K562 (cell line): ENCODE measurements around the gene BCAP31. TPM values are rescaled to one million over a fixed set of nuclear protein-coding genes. Genes with fewer than 3 reads are reported as not detected.

Source experiments
- ATAC-seq: fragments of 200-7000 bp; cut with Tn5 transposase; 3 replicates; pipeline ENCODE4 v1.9.1; 2020; ENCODE audit warnings: moderate library complexity
- BruUV-seq: library from RNA; stranded (reverse); fragments of 400-500 nt; replicated peaks from 2 replicates; lab custom pipeline; 2021; lab: Mats Ljungman, UMichigan
- CTCF ChIA-PET: fragments of 300-600 bp; formaldehyde crosslinking; extraction: SDS; loops from one replicate; lab custom pipeline; 2021; ENCODE audit warnings: low intra/inter-chr PET ratio; lab: Yijun Ruan, JAX
- POLR2A ChIA-PET: fragments of 300-600, 350-650 bp; sonication (Branson Sonifier 250); formaldehyde crosslinking; extraction: SDS; loops from one replicate; lab custom pipeline; 2021; ENCODE audit warnings: antibody characterized with exemption, inconsistent platforms; lab: Yijun Ruan, JAX
- DNase-seq, 4 experiments: peaks; one replicate each; pipeline versions ENCODE4 v3.0.0 to v3.0.0-alpha.2; 2011 to 2018; ENCODE audit warnings: low spot score in 3 of 4, mixed read lengths in 3 of 4; ENCODE audit errors: extremely low read depth in 1 of 4
- FAIRE-seq: peaks from 2 replicates; lab custom pipeline; 2011; peaks lifted over from hg19 to GRCh38; lab: Jason Lieb, UNC
- H2AFZ ChIP-seq: 2 replicates; pipeline ENCODE4 v1.6.0; 2011; ENCODE audit warnings: low read depth, low read length, control low read depth, inconsistent platforms
- H3K27ac ChIP-seq: fragments of 200-600 bp; 3 replicates; pipeline ENCODE4 v1.8.0; 2011; ENCODE audit warnings: low read depth, mild to moderate bottlenecking, control low read depth, inconsistent platforms, low read length, moderate library complexity, mixed read lengths; ENCODE audit errors: extremely low read depth
- H3K27me3 ChIP-seq, 2 experiments: fragments of 300-600 bp in 1 of 2; 2 replicates in 1 of 2; 3 replicates in 1 of 2; pipeline versions ENCODE4 v1.6.0 to v1.8.0; 2011; ENCODE audit warnings: inconsistent platforms in 2 of 2, low read length in 2 of 2, mild to moderate bottlenecking in 1 of 2, mixed read lengths in 1 of 2, moderate library complexity in 1 of 2; ENCODE audit not compliant: control insufficient read depth in 2 of 2, insufficient read depth in 2 of 2
- H3K36me3 ChIP-seq: fragments of 300-600 bp; 3 replicates; pipeline ENCODE4 v1.8.0; 2011; ENCODE audit warnings: mild to moderate bottlenecking, low read length, inconsistent platforms; ENCODE audit not compliant: control insufficient read depth, insufficient read depth
- H3K4me1 ChIP-seq, 2 experiments: fragments of 200-600 bp in 1 of 2; replicated peaks in 1 of 2; 2 replicates in 1 of 2; 3 replicates in 1 of 2; pipeline versions ENCODE4 v1.5.1 to v1.8.0; 2011; ENCODE audit warnings: inconsistent platforms in 2 of 2, low read length in 2 of 2, mild to moderate bottlenecking in 1 of 2, mixed read lengths in 1 of 2, moderate library complexity in 1 of 2; ENCODE audit not compliant: control insufficient read depth in 2 of 2, insufficient read depth in 2 of 2
- H3K4me2 ChIP-seq: 2 replicates; pipeline ENCODE4 v1.6.1; 2011; ENCODE audit warnings: low read length, control low read depth, inconsistent platforms, mixed read lengths; ENCODE audit not compliant: insufficient read depth
- H3K4me3 ChIP-seq: fragments of 200-600 bp; sonication (generic), shearing (Covaris generic); 2 replicates; pipeline ENCODE4 v1.5.1; 2016; ENCODE audit warnings: control low read depth, inconsistent platforms
- H3K79me2 ChIP-seq: fragments of 200-600 bp; 3 replicates; pipeline ENCODE4 v1.8.0; 2011; ENCODE audit warnings: low read length, inconsistent platforms; ENCODE audit not compliant: control insufficient read depth, insufficient read depth
- H3K9ac ChIP-seq, 2 experiments: 2 replicates each; pipeline versions ENCODE4 v1.6.0 to v1.6.1; 2011; ENCODE audit warnings: low read depth in 2 of 2, low read length in 2 of 2, control low read depth in 1 of 2, inconsistent platforms in 1 of 2, mild to moderate bottlenecking in 1 of 2, mixed read lengths in 1 of 2; ENCODE audit not compliant: insufficient read depth in 1 of 2
- H3K9me1 ChIP-seq: one replicate; pipeline ENCODE4 v1.6.0; 2011; ENCODE audit warnings: inconsistent platforms, mild to moderate bottlenecking, low read length, moderate library complexity; ENCODE audit not compliant: control insufficient read depth, insufficient read depth
- H3K9me3 ChIP-seq: replicated peaks from 2 replicates; pipeline ENCODE4 v1.5.1; 2011; ENCODE audit warnings: low read depth, low read length, inconsistent platforms; ENCODE audit not compliant: control insufficient read depth, insufficient read depth
- H4K20me1 ChIP-seq: replicated peaks from 2 replicates; pipeline ENCODE4 v1.6.1; 2011; ENCODE audit warnings: low read length, inconsistent platforms, mixed read lengths; ENCODE audit not compliant: control insufficient read depth, insufficient read depth
- FOSL1 ChIP-seq: fragments of 200-800 bp; sonication (Bioruptor generic); conservative IDR thresholded peaks from 2 replicates; pipeline ENCODE4 v1.6.1; 2016; ENCODE audit warnings: missing genetic modification characterization, missing compliant biosample characterization
- HDAC1 ChIP-seq, 2 experiments: fragments of 450-650 bp; IDR thresholded peaks; 2 replicates each; pipeline ENCODE4 v1.6.1; 2016 to 2017; ENCODE audit warnings: inconsistent platforms in 1 of 2, mild to moderate bottlenecking in 1 of 2, moderate library complexity in 1 of 2
- NFIC ChIP-seq: fragments of 450-650 bp; IDR thresholded peaks from 2 replicates; pipeline ENCODE4 v1.6.1; 2017; ENCODE audit warnings: mild to moderate bottlenecking, inconsistent platforms
- PHF8 ChIP-seq: fragments of 200-600 bp; sonication (generic); IDR thresholded peaks from 2 replicates; pipeline ENCODE4 v1.6.1; 2012; ENCODE audit warnings: mixed run types, mild to moderate bottlenecking, inconsistent platforms, low read length, moderate library complexity, borderline replicate concordance
- SPI1 ChIP-seq: IDR thresholded peaks from 2 replicates; pipeline ENCODE4 v1.6.1; 2011; ENCODE audit warnings: low read depth, low read length, control low read depth, borderline replicate concordance
- TARDBP ChIP-seq: fragments of 450-650 bp; IDR thresholded peaks from 2 replicates; pipeline ENCODE4 v1.6.1; 2016
- ZNF507 ChIP-seq: conservative IDR thresholded peaks from 2 replicates; pipeline ENCODE4 v1.6.1; 2017; ENCODE audit warnings: missing genetic modification characterization, missing compliant biosample characterization
- ZNF57 ChIP-seq: fragments of 450-650 bp; formaldehyde crosslinking; IDR thresholded peaks from 2 replicates; pipeline ENCODE4 v1.4.0; 2020; ENCODE audit warnings: mild to moderate bottlenecking, moderate library complexity
- WGBS: fragments of 100-300 bp; shearing (Covaris generic); methylation state at CpG from one replicate; pipeline ENCODE4 v1.1.6; 2016; ENCODE audit warnings: low coverage, mixed read lengths; ENCODE audit not compliant: insufficient coverage; ENCODE audit errors: missing lambda C conversion rate; 5-methylcytosine and 5-hydroxymethylcytosine counted together
- in situ Hi-C: fragments of 300-500 bp; cut with MboI; formaldehyde crosslinking; loops from 4 replicates; pipeline ENCODE4 v1.15.0; 2018; ENCODE audit warnings: inconsistent platforms, mixed read lengths
- intact Hi-C: fragments of 100-400 bp; cut with micrococcal nuclease; formaldehyde crosslinking; loops from 2 replicates; pipeline ENCODE4 v1.14.2; 2022
- polyA plus RNA-seq, 8 experiments: library from polyadenylated mRNA; depleted of rRNA in 4 of 8; stranded (reverse) in 5 of 8; unstranded in 3 of 8; fragments of >200 nt; fragmentation: Nextera tagmentation in 2 of 8; fragmentation: Illumina TruSeq in 1 of 8; extraction: Ambion mirVana in 2 of 8; extraction: Trizol in 1 of 8; gene quantifications; 2 replicates each; pipeline versions ENCODE4 v1.2.1 to v1.2.3, GENCODE V29; 2011 to 2014; ENCODE audit warnings: inconsistent platforms in 1 of 8, missing spikeins in 1 of 8
- total RNA-seq, 7 experiments: library from RNA; depleted of rRNA in 6 of 7; stranded (reverse); fragments of >200 nt in 6 of 7; fragmentation: Illumina TruSeq in 2 of 7; extraction: Trizol in 2 of 7; gene quantifications; 2 replicates each; pipeline versions ENCODE4 v1.2.1 to v1.2.3, GENCODE V29; 2011 to 2021; ENCODE audit warnings: low replicate concordance in 1 of 7
- TF ChIP-seq, protein P1 (sequence below), 2 experiments: fragments of 450-650 bp in 1 of 2; sonication (generic) in 1 of 2; formaldehyde crosslinking in 1 of 2; IDR thresholded peaks in 1 of 2; conservative IDR thresholded peaks in 1 of 2; 2 replicates each; pipeline versions ENCODE4 v1.6.1 to v1.8.1; 2016 to 2023; ENCODE audit warnings: mild to moderate bottlenecking in 2 of 2, moderate library complexity in 2 of 2, inconsistent platforms in 1 of 2, missing genetic modification reagents in 1 of 2
- TF ChIP-seq, protein P2 (sequence below): fragments of 450-650 bp; IDR thresholded peaks from 2 replicates; pipeline ENCODE4 v1.7.0; 2016; ENCODE audit warnings: borderline replicate concordance
- TF ChIP-seq, protein P3 (sequence below): fragments of 200-800 bp; sonication (Bioruptor generic); IDR thresholded peaks from 2 replicates; pipeline ENCODE4 v1.6.1; 2016; ENCODE audit warnings: missing genetic modification characterization, missing compliant biosample characterization

The BCAP31 gene
- total and polyA plus RNA-seq, 9 of the 15 experiments (the other 6 are each of a cell fraction or from before 2014, with no cell fraction given), result 156 to 683 (median 188) TPM

DNA sequence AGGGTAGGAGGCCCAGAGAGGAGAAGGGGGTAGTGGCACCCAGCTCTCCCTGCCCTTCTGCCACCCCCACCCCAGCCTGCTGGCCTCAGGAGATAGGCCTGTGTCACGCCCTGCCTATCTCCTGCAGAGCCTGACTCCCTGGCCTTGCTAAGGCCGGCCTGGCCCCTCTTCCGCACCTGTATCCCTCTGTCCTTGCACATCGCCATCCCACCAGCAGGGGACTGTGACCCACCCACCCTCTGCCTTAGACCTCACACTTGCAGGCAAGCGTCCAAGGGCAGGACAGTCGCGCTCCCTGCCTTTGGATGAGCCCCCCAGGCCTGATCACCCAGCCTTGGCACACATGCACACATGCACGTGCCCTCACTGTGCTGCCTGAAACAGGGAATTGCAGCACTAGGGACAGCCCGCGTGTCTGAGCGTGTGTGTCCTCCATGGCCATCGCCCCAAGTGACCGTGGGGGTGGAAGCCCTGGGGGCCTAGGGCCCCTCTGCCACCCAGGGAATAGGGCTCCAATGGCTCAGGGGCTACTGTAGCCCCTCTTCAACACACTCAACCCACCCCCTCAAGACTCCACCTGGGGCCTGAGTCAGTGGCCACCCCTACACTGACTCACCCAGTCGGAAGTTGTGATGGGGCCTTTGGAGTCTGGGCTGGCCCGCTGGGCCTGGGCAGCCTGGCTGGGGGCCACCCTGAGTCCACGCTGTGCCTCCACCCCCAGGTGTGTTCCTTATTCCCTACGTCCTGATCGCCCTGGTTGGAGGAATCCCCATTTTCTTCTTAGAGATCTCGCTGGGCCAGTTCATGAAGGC lies 34.3 kb downstream of the BCAP31 start:
- peak; percentile 15 for FAIRE-seq
- Histone ChIP-seq H3K4me3 (peak overlapping the region; percentile 39), H3K36me3 (peaks cover 46% of the 10 kb centered on the region; the same call in 1 of the 3 replicates), H4K20me1 (peaks cover 13% of the 10 kb centered on the region), H3K9me3 (no peaks in the 10 kb centered on the region), H3K27ac (peak overlapping the region; percentile 32; the same call in 1 of the 3 replicates), H2AFZ (no peak overlapping the region), H3K27me3 (no peaks in the 10 kb centered on the region), H3K9ac (peak overlapping the region; percentile 60 to 90), H3K9me1 (peaks cover 4% of the 10 kb centered on the region), H3K4me2 (peak overlapping the region; percentile 82), H3K4me1 (peaks cover 16 to 85% of the 10 kb centered on the region in 2 experiments; a peak in 4 of 5 replicates), H3K79me2 (peaks cover 37% of the 10 kb centered on the region)
- TSS peak; percentile 48 for BruUV-seq
- intact Hi-C loops (no loop called here), in situ Hi-C loops (no loop called here)
- ChIA-PET POLR2A (interaction anchor here (0.8 kb wide), 1 partner anchor 19 kb away, joined by 4 read pairs; no protein-coding TSS in a partner anchor), CTCF (no interaction called here)
- peak; percentile 56 to 79 (median 64) for DNase-seq
- ATAC-seq, result peak; percentile 70
- WGBS, result 37% methylated on average over 13 of the region's 19 CpGs
- TF ChIP-seq, protein P1, sequence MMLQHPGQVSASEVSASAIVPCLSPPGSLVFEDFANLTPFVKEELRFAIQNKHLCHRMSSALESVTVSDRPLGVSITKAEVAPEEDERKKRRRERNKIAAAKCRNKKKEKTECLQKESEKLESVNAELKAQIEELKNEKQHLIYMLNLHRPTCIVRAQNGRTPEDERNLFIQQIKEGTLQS (IDR thresholded peaks at IDR 0.05), result peak; percentile 15; the same call in 1 of the 2 replicates
- TF ChIP-seq, protein P1 (CRISPR knock-in tag; conservative IDR thresholded peaks at IDR 0.05), result no peak
- TF ChIP-seq SPI1 (no peak), FOSL1 (0 out of 2 replicates have a peak, but pooled peaks have one; percentile 25), TARDBP (no peak), PHF8 (0 out of 2 replicates have a peak, but pooled peaks have one; percentile 5), ZNF507 (tag) (no peak), NFIC (0 out of 2 replicates have a peak, but pooled peaks have one; percentile 17), ZNF57 (no peak), HDAC1 (IDR thresholded peaks at IDR 0.05) (peak in 1 of 2 experiments; percentile 59; a peak in 2 of 4 replicates)
- TF ChIP-seq, protein P2, sequence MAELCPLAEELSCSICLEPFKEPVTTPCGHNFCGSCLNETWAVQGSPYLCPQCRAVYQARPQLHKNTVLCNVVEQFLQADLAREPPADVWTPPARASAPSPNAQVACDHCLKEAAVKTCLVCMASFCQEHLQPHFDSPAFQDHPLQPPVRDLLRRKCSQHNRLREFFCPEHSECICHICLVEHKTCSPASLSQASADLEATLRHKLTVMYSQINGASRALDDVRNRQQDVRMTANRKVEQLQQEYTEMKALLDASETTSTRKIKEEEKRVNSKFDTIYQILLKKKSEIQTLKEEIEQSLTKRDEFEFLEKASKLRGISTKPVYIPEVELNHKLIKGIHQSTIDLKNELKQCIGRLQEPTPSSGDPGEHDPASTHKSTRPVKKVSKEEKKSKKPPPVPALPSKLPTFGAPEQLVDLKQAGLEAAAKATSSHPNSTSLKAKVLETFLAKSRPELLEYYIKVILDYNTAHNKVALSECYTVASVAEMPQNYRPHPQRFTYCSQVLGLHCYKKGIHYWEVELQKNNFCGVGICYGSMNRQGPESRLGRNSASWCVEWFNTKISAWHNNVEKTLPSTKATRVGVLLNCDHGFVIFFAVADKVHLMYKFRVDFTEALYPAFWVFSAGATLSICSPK, result no peak
- TF ChIP-seq, protein P3, sequence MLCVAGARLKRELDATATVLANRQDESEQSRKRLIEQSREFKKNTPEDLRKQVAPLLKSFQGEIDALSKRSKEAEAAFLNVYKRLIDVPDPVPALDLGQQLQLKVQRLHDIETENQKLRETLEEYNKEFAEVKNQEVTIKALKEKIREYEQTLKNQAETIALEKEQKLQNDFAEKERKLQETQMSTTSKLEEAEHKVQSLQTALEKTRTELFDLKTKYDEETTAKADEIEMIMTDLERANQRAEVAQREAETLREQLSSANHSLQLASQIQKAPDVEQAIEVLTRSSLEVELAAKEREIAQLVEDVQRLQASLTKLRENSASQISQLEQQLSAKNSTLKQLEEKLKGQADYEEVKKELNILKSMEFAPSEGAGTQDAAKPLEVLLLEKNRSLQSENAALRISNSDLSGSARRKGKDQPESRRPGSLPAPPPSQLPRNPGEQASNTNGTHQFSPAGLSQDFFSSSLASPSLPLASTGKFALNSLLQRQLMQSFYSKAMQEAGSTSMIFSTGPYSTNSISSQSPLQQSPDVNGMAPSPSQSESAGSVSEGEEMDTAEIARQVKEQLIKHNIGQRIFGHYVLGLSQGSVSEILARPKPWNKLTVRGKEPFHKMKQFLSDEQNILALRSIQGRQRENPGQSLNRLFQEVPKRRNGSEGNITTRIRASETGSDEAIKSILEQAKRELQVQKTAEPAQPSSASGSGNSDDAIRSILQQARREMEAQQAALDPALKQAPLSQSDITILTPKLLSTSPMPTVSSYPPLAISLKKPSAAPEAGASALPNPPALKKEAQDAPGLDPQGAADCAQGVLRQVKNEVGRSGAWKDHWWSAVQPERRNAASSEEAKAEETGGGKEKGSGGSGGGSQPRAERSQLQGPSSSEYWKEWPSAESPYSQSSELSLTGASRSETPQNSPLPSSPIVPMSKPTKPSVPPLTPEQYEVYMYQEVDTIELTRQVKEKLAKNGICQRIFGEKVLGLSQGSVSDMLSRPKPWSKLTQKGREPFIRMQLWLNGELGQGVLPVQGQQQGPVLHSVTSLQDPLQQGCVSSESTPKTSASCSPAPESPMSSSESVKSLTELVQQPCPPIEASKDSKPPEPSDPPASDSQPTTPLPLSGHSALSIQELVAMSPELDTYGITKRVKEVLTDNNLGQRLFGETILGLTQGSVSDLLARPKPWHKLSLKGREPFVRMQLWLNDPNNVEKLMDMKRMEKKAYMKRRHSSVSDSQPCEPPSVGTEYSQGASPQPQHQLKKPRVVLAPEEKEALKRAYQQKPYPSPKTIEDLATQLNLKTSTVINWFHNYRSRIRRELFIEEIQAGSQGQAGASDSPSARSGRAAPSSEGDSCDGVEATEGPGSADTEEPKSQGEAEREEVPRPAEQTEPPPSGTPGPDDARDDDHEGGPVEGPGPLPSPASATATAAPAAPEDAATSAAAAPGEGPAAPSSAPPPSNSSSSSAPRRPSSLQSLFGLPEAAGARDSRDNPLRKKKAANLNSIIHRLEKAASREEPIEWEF, result no peak
